H9 (cell line): Measurements from ENCODE around the gene HIRA. TPM values are rescaled to one million over a fixed set of nuclear protein-coding genes. Genes with fewer than 3 reads are reported as not detected.

ENCODE experiments used
- DNase-seq: peaks from one replicate; pipeline ENCODE4 v3.0.0-alpha.2; 2017
- H2AFZ ChIP-seq: one replicate; pipeline ENCODE4 v1.6.1; 2013; ENCODE audit warnings: mild to moderate bottlenecking, low read length, control low read depth, moderate library complexity
- H2AK5ac ChIP-seq: 2 replicates; pipeline ENCODE4 v1.6.1; 2013; ENCODE audit warnings: low read length, control low read depth, mixed read lengths; ENCODE audit not compliant: insufficient read length
- H2BK120ac ChIP-seq: one replicate; pipeline ENCODE4 v1.6.1; 2013; ENCODE audit warnings: low read depth, mild to moderate bottlenecking, low read length, control low read depth, inconsistent platforms; ENCODE audit not compliant: poor library complexity, severe bottlenecking
- H2BK12ac ChIP-seq: 2 replicates; pipeline ENCODE4 v1.6.1; 2013; ENCODE audit warnings: low read length, control low read depth, mixed read lengths, low read depth; ENCODE audit not compliant: insufficient read length
- H2BK15ac ChIP-seq: 2 replicates; pipeline ENCODE4 v1.6.1; 2013; ENCODE audit warnings: low read depth, low read length, control low read depth
- H2BK20ac ChIP-seq: one replicate; pipeline ENCODE4 v1.6.1; 2013; ENCODE audit warnings: low read depth, mild to moderate bottlenecking, low read length, control low read depth, inconsistent platforms; ENCODE audit not compliant: poor library complexity, severe bottlenecking
- H2BK5ac ChIP-seq: 2 replicates; pipeline ENCODE4 v1.6.1; 2013; ENCODE audit warnings: low read length, control low read depth, mixed read lengths; ENCODE audit not compliant: insufficient read length
- H3K14ac ChIP-seq: 2 replicates; pipeline ENCODE4 v1.6.1; 2013; ENCODE audit warnings: low read length, control low read depth; ENCODE audit not compliant: insufficient read depth
- H3K18ac ChIP-seq: 2 replicates; pipeline ENCODE4 v1.6.1; 2013; ENCODE audit warnings: low read depth, mild to moderate bottlenecking, mixed read lengths, low read length, control low read depth; ENCODE audit not compliant: insufficient read length
- H3K23ac ChIP-seq: 2 replicates; pipeline ENCODE4 v1.6.1; 2013; ENCODE audit warnings: low read length, control low read depth, mixed read lengths, low read depth; ENCODE audit not compliant: insufficient read length
- H3K23me2 ChIP-seq: 2 replicates; pipeline ENCODE4 v1.6.1; 2013; ENCODE audit warnings: low read depth, mild to moderate bottlenecking, mixed read lengths, low read length, control low read depth; ENCODE audit not compliant: insufficient read length, poor library complexity, severe bottlenecking
- H3K27ac ChIP-seq: 2 replicates; pipeline ENCODE4 v1.5.1; 2013; ENCODE audit warnings: low read length, control low read depth, mixed read lengths, low read depth; ENCODE audit not compliant: insufficient read length
- H3K27me3 ChIP-seq: 2 replicates; pipeline ENCODE4 v1.6.1; 2013; ENCODE audit warnings: low read length, control low read depth, inconsistent platforms; ENCODE audit not compliant: insufficient read depth
- H3K4ac ChIP-seq: 2 replicates; pipeline ENCODE4 v1.6.1; 2013; ENCODE audit warnings: low read depth, mild to moderate bottlenecking, control low read depth, inconsistent platforms, low read length, moderate library complexity
- H3K4me1 ChIP-seq: 2 replicates; pipeline ENCODE4 v1.6.1; 2013; ENCODE audit warnings: low read length, control low read depth, inconsistent platforms; ENCODE audit not compliant: insufficient read depth
- H3K4me2 ChIP-seq: 2 replicates; pipeline ENCODE4 v1.6.1; 2013; ENCODE audit warnings: low read length, control low read depth, mixed read lengths; ENCODE audit not compliant: insufficient read length, insufficient read depth
- H3K56ac ChIP-seq: 2 replicates; pipeline ENCODE4 v1.6.1; 2013; ENCODE audit warnings: low read depth, mild to moderate bottlenecking, mixed read lengths, low read length, control low read depth; ENCODE audit not compliant: insufficient read length
- H3K79me1 ChIP-seq: 2 replicates; pipeline ENCODE4 v1.6.1; 2013; ENCODE audit warnings: low read depth, mild to moderate bottlenecking, moderate library complexity, low read length, control low read depth, inconsistent platforms; ENCODE audit not compliant: insufficient read depth, poor library complexity, severe bottlenecking
- H3K79me2 ChIP-seq: 2 replicates; pipeline ENCODE4 v1.6.1; 2013; ENCODE audit warnings: low read length, control low read depth, inconsistent platforms; ENCODE audit not compliant: insufficient read depth
- H3K9ac ChIP-seq: 2 replicates; pipeline ENCODE4 v1.6.1; 2013; ENCODE audit warnings: low read length, control low read depth, mixed read lengths; ENCODE audit not compliant: insufficient read length; ENCODE audit errors: extremely low read depth
- H3K9me3 ChIP-seq: one replicate; pipeline ENCODE4 v1.6.1; 2013; ENCODE audit warnings: low read depth, low read length, inconsistent platforms; ENCODE audit not compliant: control insufficient read depth
- H3T11ph ChIP-seq: one replicate; pipeline ENCODE4 v1.6.1; 2013; ENCODE audit warnings: mild to moderate bottlenecking, low read length, control low read depth, inconsistent platforms
- H4K20me1 ChIP-seq: one replicate; pipeline ENCODE4 v1.6.1; 2013; ENCODE audit not compliant: control insufficient read depth, insufficient read length, insufficient read depth
- H4K5ac ChIP-seq: 2 replicates; pipeline ENCODE4 v1.6.1; 2013; ENCODE audit warnings: low read depth, mild to moderate bottlenecking, mixed read lengths, low read length, control low read depth; ENCODE audit not compliant: insufficient read length
- H4K8ac ChIP-seq: replicated peaks from 2 replicates; pipeline ENCODE4 v1.6.1; 2013; ENCODE audit warnings: low read length, control low read depth, mixed read lengths, low read depth; ENCODE audit not compliant: insufficient read length
- H4K91ac ChIP-seq: 2 replicates; pipeline ENCODE4 v1.6.1; 2013; ENCODE audit warnings: low read depth, mild to moderate bottlenecking, moderate library complexity, mixed read lengths, low read length, control low read depth; ENCODE audit not compliant: insufficient read length
- H3K27ac Mint-ChIP-seq, 3 experiments: 2 replicates in 2 of 3; 3 replicates in 1 of 3; pipeline ENCODE4 v1.8.0; 2020 to 2021; ENCODE audit warnings: mixed read lengths in 3 of 3, mild to moderate bottlenecking in 1 of 3, moderate library complexity in 1 of 3
- H3K27me3 Mint-ChIP-seq: 2 replicates; pipeline ENCODE4 v1.8.0; 2021; ENCODE audit warnings: low read depth, mild to moderate bottlenecking, moderate library complexity, mixed read lengths
- H3K36me3 Mint-ChIP-seq, 3 experiments: 2 replicates in 2 of 3; 3 replicates in 1 of 3; pipeline ENCODE4 v1.8.0; 2020 to 2021; ENCODE audit warnings: low read depth in 3 of 3, mixed read lengths in 3 of 3; ENCODE audit not compliant: insufficient read depth in 1 of 3
- H3K4me1 Mint-ChIP-seq, 2 experiments: 2 replicates each; pipeline ENCODE4 v1.8.0; 2020; ENCODE audit warnings: mixed read lengths in 2 of 2
- H3K4me3 Mint-ChIP-seq, 2 experiments: 2 replicates in 1 of 2; 3 replicates in 1 of 2; pipeline ENCODE4 v1.8.0; 2020 to 2021; ENCODE audit warnings: mild to moderate bottlenecking in 2 of 2, mixed read lengths in 2 of 2, moderate library complexity in 1 of 2
- H3K9me3 Mint-ChIP-seq, 2 experiments: 2 replicates in 1 of 2; 3 replicates in 1 of 2; pipeline ENCODE4 v1.8.0; 2020; ENCODE audit warnings: mild to moderate bottlenecking in 2 of 2, mixed read lengths in 2 of 2, moderate library complexity in 1 of 2
- WGBS: extraction: QIAGEN DNeasy Blood & Tissue Kit; methylation state at CpG from one replicate; pipeline ENCODE4 v1.1.7; 2013; ENCODE audit warnings: missing lambda C conversion rate, low lambda C conversion rate, mixed read lengths; ENCODE audit not compliant: insufficient read length; ENCODE audit errors: extremely low coverage; 5-methylcytosine and 5-hydroxymethylcytosine counted together
- total RNA-seq: library from RNA; stranded (reverse); gene quantifications from 2 replicates; pipeline ENCODE4 v1.2.1, GENCODE V29; 2021
- TF ChIP-seq, protein P1 (sequence below): fragments of 200-600 bp; sonication (generic); conservative IDR thresholded peaks from 3 replicates; pipeline ENCODE4 v1.8.0; 2021; ENCODE audit warnings: antibody characterized with exemption, mild to moderate bottlenecking

Gene HIRA
- total RNA-seq, 1 experiment from 2014 or later = 51.9 TPM

- Histone ChIP-seq H4K20me1 (no peaks in the 10 kb centered on the region), H4K5ac (no peak overlapping the region), H3K9ac (no peak overlapping the region), H3K9me3 (no peaks in the 10 kb centered on the region), H2BK5ac (no peak overlapping the region), H2BK12ac (no peak overlapping the region), H2BK20ac (no peak overlapping the region), H3K4ac (no peak overlapping the region), H2AK5ac (no peak overlapping the region), H3T11ph (no peak overlapping the region), H3K4me1 (no peaks in the 10 kb centered on the region), H3K23me2 (no peaks in the 10 kb centered on the region), H2BK120ac (no peak overlapping the region), H3K4me2 (no peak overlapping the region), H3K18ac (no peak overlapping the region), H4K91ac (no peak overlapping the region), H3K14ac (no peak overlapping the region), H3K79me1 (no peaks in the 10 kb centered on the region), H3K23ac (no peak overlapping the region), H3K27me3 (no peaks in the 10 kb centered on the region), H3K27ac (no peak overlapping the region), H4K8ac (no peak overlapping the region), H2BK15ac (no peak overlapping the region), H3K79me2 (no peaks in the 10 kb centered on the region), H2AFZ (no peak overlapping the region), H3K56ac (no peak overlapping the region)
- Mint-ChIP-seq H3K9me3 (no peaks in the 10 kb centered on the region; a peak in 1 of 5 replicates), H3K4me3 (no peak overlapping the region), H3K27me3 (no peaks in the 10 kb centered on the region; the same call in 1 of the 2 replicates), H3K27ac (no peak overlapping the region), H3K4me1 (no peaks in the 10 kb centered on the region), H3K36me3 (peaks cover 35 to 85% (median 61%) of the 10 kb centered on the region in 3 experiments; a peak in 6 of 7 replicates)
- TF ChIP-seq, protein P1, sequence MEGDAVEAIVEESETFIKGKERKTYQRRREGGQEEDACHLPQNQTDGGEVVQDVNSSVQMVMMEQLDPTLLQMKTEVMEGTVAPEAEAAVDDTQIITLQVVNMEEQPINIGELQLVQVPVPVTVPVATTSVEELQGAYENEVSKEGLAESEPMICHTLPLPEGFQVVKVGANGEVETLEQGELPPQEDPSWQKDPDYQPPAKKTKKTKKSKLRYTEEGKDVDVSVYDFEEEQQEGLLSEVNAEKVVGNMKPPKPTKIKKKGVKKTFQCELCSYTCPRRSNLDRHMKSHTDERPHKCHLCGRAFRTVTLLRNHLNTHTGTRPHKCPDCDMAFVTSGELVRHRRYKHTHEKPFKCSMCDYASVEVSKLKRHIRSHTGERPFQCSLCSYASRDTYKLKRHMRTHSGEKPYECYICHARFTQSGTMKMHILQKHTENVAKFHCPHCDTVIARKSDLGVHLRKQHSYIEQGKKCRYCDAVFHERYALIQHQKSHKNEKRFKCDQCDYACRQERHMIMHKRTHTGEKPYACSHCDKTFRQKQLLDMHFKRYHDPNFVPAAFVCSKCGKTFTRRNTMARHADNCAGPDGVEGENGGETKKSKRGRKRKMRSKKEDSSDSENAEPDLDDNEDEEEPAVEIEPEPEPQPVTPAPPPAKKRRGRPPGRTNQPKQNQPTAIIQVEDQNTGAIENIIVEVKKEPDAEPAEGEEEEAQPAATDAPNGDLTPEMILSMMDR = no peak
- DNase-seq = no peak
- WGBS = no CpG with 5 or more reads among the region's 14 CpGs
These were observed 34.7 kb upstream of the HIRA start for GRCh38 chr22:19466126-19466716.
